Esophagus squamous epithelium (tissue), 4 donors: Measurements from ENCODE around the gene PRPF8.

Experiments
- POLR2A ChIP-seq, 4 donors: fragments of 450-650 bp; IDR thresholded peaks; one replicate each; pipeline ENCODE4 v1.6.1; 2017; ENCODE audit warnings: antibody characterized with exemption in 4 of 4, mild to moderate bottlenecking in 4 of 4, moderate library complexity in 3 of 4
- TF ChIP-seq, protein P1 (sequence below), 6 experiments: fragments of 450-650 bp in 4 of 6; fragments of 200-600 bp in 2 of 6; sonication (generic) in 2 of 6; IDR thresholded peaks; one replicate each; pipeline ENCODE4 v1.5.1; 2016 to 2019; ENCODE audit warnings: antibody characterized with exemption in 6 of 6, mild to moderate bottlenecking in 4 of 6, moderate library complexity in 4 of 6

DNA sequence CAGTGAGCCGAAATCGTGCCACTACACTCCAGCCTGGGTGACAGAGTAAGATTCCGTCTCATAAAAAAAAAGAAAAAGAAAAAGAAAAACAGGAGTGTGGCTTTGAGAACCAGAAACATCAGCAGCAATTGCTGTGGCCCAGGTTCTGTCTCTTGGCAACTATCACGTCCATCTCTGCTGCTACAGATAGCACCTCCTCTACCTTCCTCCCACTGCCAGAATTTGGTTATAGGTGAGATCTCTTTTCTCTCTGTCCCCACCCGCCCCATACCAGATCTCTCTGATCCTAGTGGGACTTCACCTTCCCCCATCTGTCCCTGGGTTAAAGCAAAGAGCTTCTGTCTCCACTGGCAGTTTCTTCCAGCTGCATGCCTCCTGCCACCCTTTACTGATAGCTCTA is 22.4 kb upstream of the PRPF8 start:
- TF ChIP-seq, protein P1, sequence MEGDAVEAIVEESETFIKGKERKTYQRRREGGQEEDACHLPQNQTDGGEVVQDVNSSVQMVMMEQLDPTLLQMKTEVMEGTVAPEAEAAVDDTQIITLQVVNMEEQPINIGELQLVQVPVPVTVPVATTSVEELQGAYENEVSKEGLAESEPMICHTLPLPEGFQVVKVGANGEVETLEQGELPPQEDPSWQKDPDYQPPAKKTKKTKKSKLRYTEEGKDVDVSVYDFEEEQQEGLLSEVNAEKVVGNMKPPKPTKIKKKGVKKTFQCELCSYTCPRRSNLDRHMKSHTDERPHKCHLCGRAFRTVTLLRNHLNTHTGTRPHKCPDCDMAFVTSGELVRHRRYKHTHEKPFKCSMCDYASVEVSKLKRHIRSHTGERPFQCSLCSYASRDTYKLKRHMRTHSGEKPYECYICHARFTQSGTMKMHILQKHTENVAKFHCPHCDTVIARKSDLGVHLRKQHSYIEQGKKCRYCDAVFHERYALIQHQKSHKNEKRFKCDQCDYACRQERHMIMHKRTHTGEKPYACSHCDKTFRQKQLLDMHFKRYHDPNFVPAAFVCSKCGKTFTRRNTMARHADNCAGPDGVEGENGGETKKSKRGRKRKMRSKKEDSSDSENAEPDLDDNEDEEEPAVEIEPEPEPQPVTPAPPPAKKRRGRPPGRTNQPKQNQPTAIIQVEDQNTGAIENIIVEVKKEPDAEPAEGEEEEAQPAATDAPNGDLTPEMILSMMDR (IDR thresholded peaks at IDR 0.05) = no peak
- no peak for TF ChIP-seq POLR2A (IDR thresholded peaks at IDR 0.05)
